ENCODE results near the gene REX1BD. TPM values are rescaled to one million over a fixed set of nuclear protein-coding genes. Genes with fewer than 3 reads are reported as not detected.

Gene REX1BD
- total and polyA plus RNA-seq, 2 of the 8 experiments (the other 6 are each of a cell fraction or from before 2014, with no cell fraction given) = 56.8 to 62.7 TPM

DNA sequence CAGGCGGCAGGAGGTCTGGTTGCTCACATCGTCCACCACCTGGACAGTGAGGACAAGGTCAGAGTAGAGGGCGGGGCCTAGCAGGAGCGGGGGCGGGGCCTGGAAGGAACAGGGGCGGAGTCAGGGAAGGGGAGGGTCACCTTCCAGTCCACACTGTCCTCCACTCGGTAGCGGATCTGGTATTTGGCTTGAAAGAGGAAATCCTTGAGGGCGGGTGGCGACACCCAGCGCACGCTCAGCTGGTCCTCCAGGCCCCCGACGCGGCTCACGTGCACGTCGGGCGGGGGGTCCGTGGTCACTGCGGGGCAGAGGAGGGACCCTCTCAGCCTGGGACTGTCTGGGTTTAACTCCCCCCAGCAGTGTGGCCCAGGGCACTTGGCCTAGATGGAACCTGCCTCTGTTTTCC, 8.2 kb downstream of the REX1BD start:
- H3K9me3 ChIP-seq (ENCODE audit: insufficient read depth in 2 of 2, low read depth in 1 of 2, low read length in 1 of 2) = no peaks in the 10 kb centered on the region
- 68% methylated on average over 18 of the region's 21 CpGs; no CpG with 5 or more reads in 1 of the 2 experiments for WGBS, 2 experiments (ENCODE audit: extremely low coverage in 1 of 2, insufficient coverage in 1 of 2, insufficient read length in 1 of 2, insufficient replicate concordance in 2 of 2, low coverage in 1 of 2, low lambda C conversion rate in 2 of 2, missing lambda C conversion rate in 1 of 2)
- peak overlapping the region; percentile 75; the same call in 1 of the 2 replicates for H2BK12ac ChIP-seq (ENCODE audit: low read depth, low read length)
- H2AFZ ChIP-seq (ENCODE audit: low read length) = no peak overlapping the region
- peak overlapping the region; percentile 47 for H4K8ac ChIP-seq (ENCODE audit: extremely low read depth, insufficient read depth, low read length)
- no peak overlapping the region for H2AK5ac ChIP-seq (ENCODE audit: low read depth, low read length)
- peaks cover 6% of the 10 kb centered on the region for H3K23me2 ChIP-seq (ENCODE audit: low read depth, low read length)
- FAIRE-seq (no peak), DNase-seq (ENCODE audit: low read depth in 1 of 2, low spot score in 2 of 2) (peak in 1 of 2 experiments; percentile 91)
- no peak overlapping the region for H2BK20ac ChIP-seq (ENCODE audit: low read length)
- H4K20me1 ChIP-seq (replicated peaks in 1 of 2; ENCODE audit: control insufficient read depth in 1 of 2, insufficient read depth in 2 of 2, low read length in 2 of 2) = no peaks in the 10 kb centered on the region
- H2BK120ac ChIP-seq (replicated peaks; ENCODE audit: low read depth, low read length) = no peak overlapping the region
- peak overlapping the region; percentile 44; the same call in 1 of the 2 replicates for H2BK5ac ChIP-seq (ENCODE audit: low read depth, low read length)
- H3K4ac ChIP-seq (replicated peaks; ENCODE audit: insufficient read length, low read depth, low read length) = no peak overlapping the region
- H3K4me2 ChIP-seq (ENCODE audit: insufficient read depth in 1 of 2, low read depth in 2 of 2, low read length in 2 of 2) = peak overlapping the region; percentile 9 to 22; a peak in 2 of 4 replicates
- H3K9ac ChIP-seq (replicated peaks in 1 of 4; ENCODE audit: extremely low read depth in 1 of 4, low read depth in 3 of 4, low read length in 3 of 4) = no peak overlapping the region
- no peak overlapping the region for H4K5ac ChIP-seq (ENCODE audit: insufficient read length, low read depth, low read length)
- H3K36me3 ChIP-seq (ENCODE audit: control insufficient read depth in 2 of 4, insufficient read depth in 4 of 4, low read length in 3 of 4) = no peaks in the 10 kb centered on the region
- peaks cover 0 to 31% (median 24%) of the 10 kb centered on the region in 4 experiments; a peak in 6 of 7 replicates for H3K4me1 ChIP-seq (replicated peaks in 1 of 4; ENCODE audit: control insufficient read depth in 3 of 4, insufficient read depth in 4 of 4, low read length in 3 of 4)
- peak overlapping the region; percentile 81; the same call in 1 of the 2 replicates for H2BK15ac ChIP-seq (ENCODE audit: low read length)
- H3K27ac ChIP-seq (ENCODE audit: low read depth, low read length) = no peak overlapping the region
- no peaks in the 10 kb centered on the region for H3K79me1 ChIP-seq (ENCODE audit: low read depth, low read length)
- peaks cover 0 to 11% (median 7%) of the 10 kb centered on the region in 4 experiments; a peak in 5 of 7 replicates for H3K27me3 ChIP-seq (replicated peaks in 1 of 4; ENCODE audit: control insufficient read depth in 3 of 4, extremely low read depth in 1 of 4, insufficient read depth in 3 of 4, low read length in 3 of 4)
- H3K14ac ChIP-seq (ENCODE audit: insufficient read length) = no peak overlapping the region
- POLR2A ChIA-PET (ENCODE audit: partially characterized antibody) = interaction anchor here (1.6 to 3.1 kb wide), 2 partner anchors 7 to 13 kb away, joined by 3 to 18 read pairs; partner anchors contain the start of gene REX1BD
- CTCF ChIA-PET (ENCODE audit: partially characterized antibody) = interaction anchor here (0.6 to 12.5 kb wide), 6 partner anchors 9 to 175 kb away, joined by 3 to 139 read pairs (median 4); partner anchors contain the start of gene REX1BD
- H3K4me3 ChIP-seq (ENCODE audit: extremely low read depth in 1 of 4, insufficient read depth in 2 of 4, low read depth in 3 of 4, low read length in 4 of 4) = no peak overlapping the region; a peak in 1 of 8 replicates
- no peak overlapping the region for H3K23ac ChIP-seq (ENCODE audit: insufficient read length)
- H3K18ac ChIP-seq (ENCODE audit: extremely low read depth, low read length) = peak overlapping the region; percentile 48; the same call in 1 of the 2 replicates
- no peak overlapping the region for H4K91ac ChIP-seq (replicated peaks; ENCODE audit: insufficient read length, low read length)
- TF ChIP-seq EGR1 (IDR thresholded peaks at IDR 0.05; ENCODE audit: borderline replicate concordance, low read depth, low read length) (no peak), NANOG (IDR thresholded peaks at IDR 0.05; ENCODE audit: insufficient read depth, low read depth, low read length, poor library complexity, severe bottlenecking) (no peak), HDAC6 (IDR thresholded peaks at IDR 0.05; ENCODE audit: low read depth, low read length) (no peak), CTBP2 (IDR thresholded peaks at IDR 0.05; ENCODE audit: borderline replicate concordance, insufficient read depth, insufficient read length, low read length) (no peak), SAP30 (IDR thresholded peaks at IDR 0.05; ENCODE audit: insufficient read depth, insufficient replicate concordance, low read length) (no peak), GABPA (IDR thresholded peaks at IDR 0.05; ENCODE audit: borderline replicate concordance, insufficient read depth, low read length) (no peak), SP1 (IDR thresholded peaks at IDR 0.05; ENCODE audit: low read depth, low read length) (no peak), BCL11A (IDR thresholded peaks at IDR 0.05; ENCODE audit: low read depth in 2 of 2, low read length in 2 of 2) (no peak), ATF2 (IDR thresholded peaks at IDR 0.05; ENCODE audit: low read length) (no peak)
- TF ChIP-seq, protein P1, sequence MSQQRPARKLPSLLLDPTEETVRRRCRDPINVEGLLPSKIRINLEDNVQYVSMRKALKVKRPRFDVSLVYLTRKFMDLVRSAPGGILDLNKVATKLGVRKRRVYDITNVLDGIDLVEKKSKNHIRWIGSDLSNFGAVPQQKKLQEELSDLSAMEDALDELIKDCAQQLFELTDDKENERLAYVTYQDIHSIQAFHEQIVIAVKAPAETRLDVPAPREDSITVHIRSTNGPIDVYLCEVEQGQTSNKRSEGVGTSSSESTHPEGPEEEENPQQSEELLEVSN (IDR thresholded peaks at IDR 0.05) = no peak
- no peaks in the 10 kb centered on the region for H3K79me2 ChIP-seq (ENCODE audit: control insufficient read depth in 1 of 2, insufficient read depth in 2 of 2, low read length in 2 of 2)
- no peak overlapping the region for H3K56ac ChIP-seq (replicated peaks; ENCODE audit: insufficient read length, low read depth, low read length)
